ENCODE measurements around the gene CEMIP.

- TF ChIP-seq CTCF (IDR thresholded peaks at IDR 0.05), result no peak
- TF ChIP-seq POLR2AphosphoS5 (IDR thresholded peaks at IDR 0.05), result no peak
These were observed 105.9 kb downstream of the CEMIP start for GRCh38 chr15:80885016-80885579.
